Left cardiac atrium (tissue), 4 donors: ENCODE measurements around the gene IL31. TPM values are rescaled to one million over a fixed set of nuclear protein-coding genes. Genes with fewer than 3 reads are reported as not detected.
A peak's percentile ranks its signal among the peaks of the same experiment; 100 is the strongest.
"Not testable (repeated sequence)": the region's sequence is repeated elsewhere in the genome, so short reads cannot be mapped to it uniquely, and the experiment has no call there.

Experiments
- ATAC-seq, 2 donors: fragments of 200-7000 bp; cut with Tn5 transposase; one replicate each; pipeline ENCODE4 v1.9.1; 2020; ENCODE audit warnings: mild to moderate bottlenecking in 2 of 2, moderate library complexity in 2 of 2
- DNase-seq: peaks from one replicate; pipeline ENCODE4 v3.0.0-alpha.2; 2020
- intact Hi-C, 2 donors: fragments of 100-400 bp; cut with DNase I; formaldehyde crosslinking; loops; one replicate each; pipeline versions ENCODE4 v1.14.1 to v1.15.1; 2022 to 2023
- total RNA-seq, 2 donors: library from RNA; stranded (reverse); fragmentation: NEBNext Ultra II Directional; extraction: Animal tissue kit (Norgen Biotek cat#: 25700); gene quantifications; one replicate each; pipeline ENCODE4 v1.2.1, GENCODE V29; 2021
- donor health status: DM: no; HTN: yes; CAD: no.
- donor health status: DM: no; HTN: yes; CAD: no; lungs with severe emphysema.
- donor health status: DM: yes; HTN: yes; CAD: no.
- donor health status: Dilated cardiomyopathy.

IL31 gene
- total RNA-seq, 2 donors from 2014 or later, result not detected

DNA sequence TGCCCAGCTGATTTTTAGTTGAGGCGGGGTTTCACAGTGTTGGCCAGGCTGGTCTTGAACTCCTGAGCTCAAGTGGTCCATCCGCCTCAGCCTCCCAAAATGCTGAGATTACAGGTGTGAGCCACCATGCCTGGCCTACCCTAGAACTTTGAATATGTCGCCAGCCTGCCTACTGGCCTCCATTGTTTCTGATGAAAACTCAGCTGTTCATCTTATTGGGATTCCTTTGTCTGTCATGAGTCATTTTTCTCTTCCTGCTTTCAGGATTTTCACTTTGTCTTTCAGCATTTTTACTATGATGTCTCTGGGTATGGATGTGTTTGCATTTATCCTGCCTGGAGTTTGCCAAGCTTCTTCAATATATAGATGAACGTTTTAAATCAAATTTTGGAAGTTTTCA, 21.4 kb upstream of the IL31 start:
- intact Hi-C loops, result no loop called here
- ATAC-seq, result no peak
- DNase-seq, result no peak

DNA sequence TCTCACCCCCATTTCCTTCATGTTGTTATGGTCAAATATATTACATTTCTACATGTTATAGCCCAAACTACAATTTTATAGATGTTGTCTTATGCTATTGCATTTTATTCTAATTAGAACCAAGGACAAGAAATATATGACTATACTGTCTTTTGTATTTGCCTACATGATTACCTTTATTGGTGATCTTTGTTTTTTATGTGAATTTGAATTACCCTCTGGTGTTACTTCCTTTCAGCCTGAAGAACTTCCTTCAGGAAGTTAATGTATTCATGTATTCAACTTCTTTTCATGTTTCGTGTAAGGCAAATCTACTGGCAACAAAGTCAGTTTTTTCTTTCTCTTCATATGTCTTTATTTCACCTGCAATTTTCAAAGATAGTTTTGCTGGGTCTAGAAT, 20.8 kb upstream of the IL31 start:
- DNase-seq, result no peak
- ATAC-seq, result no peak
- intact Hi-C loops, result no loop called here

DNA sequence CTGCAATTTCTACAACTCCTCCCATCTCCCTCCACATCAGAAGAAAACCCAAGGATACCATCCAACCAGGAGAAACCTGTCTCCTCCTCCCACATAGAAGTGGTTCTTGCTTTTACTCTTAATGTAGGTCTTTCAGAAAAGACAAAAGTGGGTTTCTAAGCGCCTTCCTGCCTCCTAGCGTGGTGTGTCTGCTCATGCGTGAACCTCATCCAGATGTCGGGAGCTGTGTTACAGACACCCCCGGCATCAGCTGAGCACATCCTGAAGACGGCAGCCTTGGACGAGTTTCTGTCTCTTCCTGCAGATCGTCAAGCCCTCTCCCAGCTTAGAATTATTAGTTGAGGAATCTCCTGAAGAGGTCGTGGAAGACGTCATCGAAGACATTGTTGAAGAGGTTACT, 18.4 kb upstream of the IL31 start:
- intact Hi-C loops, result no loop called here
- ATAC-seq (no peak), DNase-seq (no peak)

DNA sequence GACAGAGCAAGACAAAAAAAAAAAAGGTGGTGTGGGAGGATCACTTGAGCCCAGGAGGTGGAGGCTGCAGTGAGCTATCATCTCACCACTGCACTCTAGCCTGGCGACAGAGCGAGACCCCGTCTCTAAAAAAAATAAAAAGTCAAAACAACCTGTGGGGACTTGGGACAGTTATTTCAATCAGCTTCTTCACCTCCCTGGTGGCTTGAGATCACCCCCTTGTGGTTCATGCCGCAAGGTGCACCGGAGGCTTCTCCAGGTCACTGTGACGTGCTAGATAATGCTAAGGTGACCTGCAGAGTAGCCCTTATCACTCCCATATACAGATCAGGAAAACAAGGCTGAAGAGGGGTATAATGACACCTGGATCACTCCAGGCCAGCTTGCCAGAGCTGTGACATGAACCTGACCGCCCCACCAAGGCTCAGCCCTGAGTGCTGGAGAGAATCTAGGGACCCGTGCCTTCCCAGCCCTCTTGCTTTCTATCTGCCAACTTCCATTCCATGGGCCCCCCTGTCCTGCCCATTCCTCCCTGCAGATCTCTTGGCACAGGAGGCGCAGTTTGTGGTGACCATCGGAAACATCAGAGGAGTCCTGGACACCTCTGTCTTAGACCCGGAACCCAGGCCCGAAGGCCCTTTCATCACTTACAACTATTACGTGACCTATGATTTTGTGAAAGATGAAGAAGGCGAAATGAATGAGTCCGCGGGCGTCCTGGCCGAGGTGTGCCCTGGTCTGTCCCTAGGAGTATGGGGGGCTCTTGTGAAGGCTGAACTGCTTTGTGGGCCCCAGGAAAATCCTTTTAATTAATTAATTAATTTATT, 17.0 kb upstream of the IL31 start:
- intact Hi-C loops, result no loop called here
- ATAC-seq (peak; percentile 53 to 73), DNase-seq (no peak)

DNA sequence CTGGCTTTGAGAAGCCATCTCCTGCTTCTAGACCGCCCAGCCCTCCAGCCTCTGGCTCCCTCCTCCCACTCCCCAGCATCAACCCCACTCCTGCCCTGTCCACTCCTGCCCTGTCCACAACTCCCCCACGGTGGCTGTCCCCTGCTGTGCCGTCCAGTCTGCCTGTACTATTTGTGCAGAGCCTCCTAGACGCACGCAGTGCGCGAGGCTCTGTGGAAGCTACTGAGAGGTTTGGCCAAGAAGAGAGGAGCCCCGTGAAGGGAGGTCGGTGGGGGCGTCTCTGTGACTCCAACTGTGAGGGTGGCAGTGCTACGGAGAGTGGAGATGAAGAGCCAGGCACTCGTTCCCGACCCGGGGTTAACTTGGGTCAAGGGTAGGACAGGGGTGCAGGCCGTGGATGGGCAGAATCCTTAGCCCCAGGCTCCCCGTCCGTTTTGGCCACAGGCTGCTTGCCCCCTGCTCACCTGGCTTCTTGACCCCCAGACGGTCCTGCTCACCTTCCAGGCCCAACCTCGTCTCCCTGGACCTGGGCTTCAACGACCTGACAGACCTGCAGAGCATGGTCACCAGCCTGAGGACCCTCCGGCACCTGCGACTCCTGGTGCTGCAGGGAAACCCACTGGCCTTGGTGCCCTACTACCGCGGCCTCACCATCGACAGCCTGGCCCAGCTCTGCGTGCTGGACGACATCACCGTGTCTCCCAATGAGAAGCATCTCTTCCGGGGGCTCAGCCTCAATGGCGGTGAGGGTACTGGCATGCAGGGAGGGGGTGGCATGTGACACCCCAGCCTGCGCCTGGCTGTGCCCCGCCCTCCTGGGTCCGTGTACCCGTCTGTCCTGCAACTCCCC, 15.8 kb upstream of the IL31 start:
- no peak for DNase-seq
- ATAC-seq, result no peak
- intact Hi-C loops, result no loop called here

GRCh38 chr12:122187466-122187865, 13.4 kb upstream of the IL31 start:
- no peak for DNase-seq
- no peak for ATAC-seq
- intact Hi-C loops, result no loop called here

DNA sequence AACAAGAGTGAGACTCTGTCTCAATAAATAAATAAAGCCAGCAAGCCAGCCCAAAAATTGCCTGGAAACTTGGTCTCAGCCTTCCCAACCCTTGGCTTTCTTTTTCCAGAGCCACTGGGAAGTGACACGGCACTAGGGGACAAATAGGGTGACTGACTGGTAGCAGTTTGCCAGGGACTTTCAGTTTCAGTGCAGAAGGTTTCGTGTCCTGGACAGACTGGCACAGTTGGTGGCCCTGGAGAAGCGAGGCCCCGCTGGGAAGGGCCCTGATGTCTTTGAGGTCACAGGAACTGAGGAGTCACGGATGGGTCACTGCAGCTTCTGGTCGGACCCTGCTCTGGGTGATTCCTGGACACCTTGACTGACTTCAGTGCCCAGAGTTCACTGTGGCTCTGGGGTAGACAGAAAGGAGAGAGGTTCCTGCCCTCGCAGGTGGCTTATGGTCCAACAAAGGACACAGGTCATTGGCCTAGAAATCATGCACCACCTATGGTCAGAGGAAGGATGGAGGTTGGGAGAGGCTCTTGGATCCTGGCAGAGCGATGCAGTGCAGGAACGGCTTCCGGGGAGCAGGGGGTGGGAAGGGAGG, 11.6 kb upstream of the IL31 start:
- intact Hi-C loops, result no loop called here
- no peak for ATAC-seq

DNA sequence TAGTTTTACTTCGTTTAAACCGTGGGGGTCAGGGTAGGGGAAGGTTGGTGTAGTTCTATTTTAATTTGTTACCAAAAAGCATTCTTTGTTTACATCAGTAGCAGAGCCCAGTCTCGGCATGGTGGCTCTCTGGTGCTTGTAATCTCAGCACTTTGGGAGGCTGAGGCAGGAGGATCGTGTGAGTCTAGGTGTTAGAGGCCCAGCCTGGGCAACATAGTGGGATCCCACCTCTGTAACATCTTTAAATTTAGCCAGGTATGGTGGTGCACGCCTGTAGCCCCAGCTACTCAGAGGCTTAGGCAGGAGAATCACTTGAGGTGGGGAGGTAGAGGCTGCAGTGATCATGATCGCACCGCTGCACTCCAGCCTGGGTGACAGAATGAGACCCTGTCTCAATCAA, 11.1 kb upstream of the IL31 start:
- DNase-seq (no peak), ATAC-seq (no peak)
- intact Hi-C loops, result no loop called here

More for the DNA sequence above, 11.6 kb upstream of the IL31 start:
- no peak for DNase-seq

DNA sequence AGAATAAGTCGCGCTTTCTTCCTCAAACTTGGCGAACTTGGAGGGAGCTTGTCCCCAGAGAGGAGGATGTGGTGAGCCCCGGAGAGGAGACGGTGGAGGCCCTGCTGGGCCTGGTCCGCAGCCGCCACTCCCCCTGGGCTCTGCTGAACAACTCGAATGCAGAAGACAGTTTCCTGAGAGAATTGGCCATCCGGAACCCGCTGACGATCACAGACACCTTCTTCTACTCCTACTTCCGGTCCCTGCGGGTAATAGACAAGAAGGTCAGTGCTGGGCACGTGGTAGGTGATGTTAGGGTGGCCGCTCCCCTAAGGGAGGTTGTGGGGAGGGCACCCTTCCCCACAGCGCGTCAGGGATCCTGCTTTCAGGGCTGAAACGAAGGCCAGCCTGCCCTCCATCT, 10.5 kb upstream of the IL31 start:
- DNase-seq (no peak), ATAC-seq (no peak)
- intact Hi-C loops, result no loop called here

GRCh38 chr12:122183588-122183940, 9.5 kb upstream of the IL31 start:
- DNase-seq, result no peak

DNA sequence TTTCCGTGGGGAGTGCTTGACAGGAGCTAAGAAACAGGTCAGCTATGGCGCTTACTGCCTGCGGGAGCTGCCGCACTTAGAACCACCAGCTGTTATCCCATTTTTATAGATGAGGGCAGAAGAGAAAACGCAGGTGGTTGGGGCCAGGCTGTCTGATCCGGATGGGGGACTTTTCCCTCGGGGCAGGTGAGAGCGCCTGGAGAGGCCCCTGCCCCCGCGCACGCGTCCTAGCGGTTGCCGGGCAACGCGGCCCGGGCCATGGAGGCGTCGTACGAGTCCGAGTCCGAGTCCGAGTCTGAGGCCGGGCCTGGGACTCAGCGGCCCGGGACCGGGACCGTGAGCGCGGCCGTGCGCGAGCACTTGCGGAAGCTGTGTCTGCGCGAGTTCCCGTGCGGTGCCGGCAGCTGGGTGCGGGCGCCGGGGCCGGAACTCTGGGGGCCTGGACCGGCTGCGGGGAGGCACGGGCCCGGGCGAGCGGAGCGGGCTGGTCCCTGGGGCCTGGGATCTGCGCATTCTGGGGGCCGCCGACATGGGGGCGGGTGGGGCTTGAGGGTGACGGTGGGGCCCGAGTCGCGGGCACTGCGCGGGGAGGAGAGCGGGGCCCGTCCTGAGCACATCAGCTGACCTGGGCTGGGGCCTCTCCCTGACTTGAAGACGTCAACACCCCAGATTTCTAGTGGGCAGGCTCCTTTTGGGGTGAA, 9.0 kb upstream of the IL31 start, which contains the start of gene LRRC43:
LRRC43 (plus strand) TSS at position 237 of the 701 bp plus-strand sequence; CDS start at position 259, 22 bp downstream.
- DNase-seq (peak; percentile 50), ATAC-seq (peak; percentile 85 to 87)
- intact Hi-C loops, result no loop called here

More at GRCh38 chr12:122183588-122183940, 9.5 kb upstream of the IL31 start:
- peak; percentile 12 to 43 for ATAC-seq
- intact Hi-C loops, result no loop called here

- ATAC-seq, result not testable (repeated sequence)
Measured at GRCh38 chr12:122176473-122176872, 2.5 kb upstream of the IL31 start.

GRCh38 chr12:122172262-122172939, 1.6 kb downstream of the IL31 start:
- no peak for ATAC-seq
- intact Hi-C loops, result no loop called here
- no peak for DNase-seq

More at GRCh38 chr12:122176473-122176872, 2.5 kb upstream of the IL31 start:
- intact Hi-C loops, DNase-seq: not testable (repeated sequence)

DNA sequence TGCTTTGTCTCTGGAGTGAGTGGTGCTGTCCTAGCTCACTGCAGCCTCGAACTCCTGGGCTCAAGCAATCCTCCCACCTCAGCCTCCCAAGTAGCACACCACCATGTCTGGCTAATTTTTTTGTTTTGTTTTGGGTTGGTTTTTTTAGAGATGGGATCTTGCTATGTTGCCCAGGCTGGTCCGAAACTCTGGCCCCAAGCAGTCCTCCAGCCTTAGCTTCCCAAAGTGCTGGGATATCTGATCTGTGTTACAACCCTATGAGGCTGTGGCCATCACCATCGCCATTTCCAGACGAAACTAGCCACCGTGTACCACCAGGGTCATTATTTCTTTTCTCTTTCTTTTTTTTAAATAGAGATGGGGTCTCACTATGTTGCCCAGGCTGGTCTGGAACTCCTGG, 2.6 kb downstream of the IL31 start:
- intact Hi-C loops, result no loop called here
- no peak for ATAC-seq
- no peak for DNase-seq

- no peak for DNase-seq
- intact Hi-C loops, result no loop called here
- no peak for ATAC-seq
Measured at GRCh38 chr12:122168492-122168891, 5.5 kb downstream of the IL31 start.

DNA sequence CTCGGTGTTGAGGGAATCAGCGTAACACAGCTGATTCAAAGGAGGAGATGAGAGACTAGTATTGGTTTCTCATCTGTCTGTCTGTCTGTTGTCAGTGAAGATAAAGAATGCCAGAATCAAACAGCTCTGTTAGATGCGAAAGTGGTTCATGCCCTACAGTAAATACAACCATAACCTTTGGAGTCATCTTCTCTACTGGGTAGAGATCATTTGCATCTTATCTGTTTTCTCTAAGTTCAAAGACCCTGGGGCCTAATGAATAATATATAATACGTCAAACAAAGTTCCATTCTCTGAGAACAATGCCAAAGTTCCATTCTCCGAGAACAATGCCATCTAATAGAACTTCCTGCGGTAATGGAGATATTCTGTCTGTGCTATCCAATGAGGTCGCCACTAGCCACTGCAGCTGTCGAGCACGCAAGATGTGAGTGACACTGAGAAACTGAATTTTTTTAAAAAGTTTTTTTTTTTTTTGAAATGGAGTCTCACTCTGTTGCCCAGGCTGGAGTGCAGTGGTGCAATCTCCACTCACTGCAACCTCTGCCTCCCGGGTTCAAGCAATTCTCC, 6.6 kb downstream of the IL31 start:
- DNase-seq (no peak), ATAC-seq (no peak)
- intact Hi-C loops, result no loop called here

GRCh38 chr12:122166422-122167349, 7.3 kb downstream of the IL31 start:
- ATAC-seq, result no peak
- DNase-seq, result no peak
- intact Hi-C loops, result no loop called here
